ENCODE measurements around the gene THRB.

The THRB gene

DNA sequence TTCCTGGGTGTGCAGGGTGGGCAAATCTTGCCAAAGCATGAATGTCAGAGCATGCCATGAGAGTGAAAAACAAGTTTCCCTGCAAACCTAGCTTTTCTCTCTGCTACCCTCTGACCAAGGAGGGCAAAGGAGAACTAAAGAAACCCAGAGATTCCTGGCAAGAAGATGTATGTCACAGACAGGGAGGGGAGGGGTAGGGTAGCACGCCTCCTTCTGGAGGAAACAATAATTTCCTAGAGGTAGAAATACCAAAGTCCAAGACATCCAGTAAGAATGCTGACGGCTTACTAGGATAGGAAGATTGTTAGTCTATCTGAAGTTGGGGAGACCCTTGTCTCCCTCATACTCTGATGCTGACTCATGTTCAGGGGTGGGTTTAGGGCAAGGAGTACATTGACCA is 345.6 kb downstream of the THRB start:
- no peak for DNase-seq (ENCODE audit: low read depth in 2 of 2)

DNA sequence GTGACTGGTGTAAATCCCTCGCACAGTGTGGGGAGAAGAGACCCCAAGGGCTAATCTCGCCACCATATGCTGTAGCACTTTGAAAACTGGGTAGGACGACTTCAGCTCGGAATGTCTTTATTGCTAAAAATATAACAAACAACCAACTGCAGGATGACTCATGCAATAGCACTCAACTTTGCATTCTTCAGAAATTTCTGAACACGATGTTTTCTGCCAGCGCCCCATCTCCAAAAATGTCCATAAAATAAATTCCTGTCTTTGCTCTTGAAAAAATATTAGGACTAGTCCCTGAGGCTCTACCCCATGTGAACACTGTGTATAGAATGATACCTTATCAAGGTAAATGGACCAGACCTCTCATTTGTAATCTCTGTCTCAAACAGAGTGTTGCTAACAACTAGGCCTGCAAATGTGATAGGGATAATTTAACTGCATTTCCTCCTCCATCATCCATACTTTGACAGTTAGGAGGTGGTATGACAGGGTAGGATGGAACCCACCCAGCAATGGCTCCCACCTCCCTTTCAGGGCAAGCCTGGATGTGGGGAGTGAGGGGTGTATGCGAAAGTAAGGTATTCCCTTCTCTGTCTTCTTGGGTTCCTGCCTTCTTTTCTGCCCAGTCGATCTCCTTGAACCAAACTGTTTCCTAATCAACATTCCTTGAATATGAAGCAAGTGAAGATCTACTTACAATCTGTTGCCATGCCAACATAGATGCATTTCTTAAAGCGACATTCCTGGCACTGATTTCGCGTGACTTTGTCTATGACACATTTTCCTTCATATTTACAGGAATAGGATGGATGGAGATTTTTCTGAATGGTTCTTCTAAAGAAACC is 348.4 kb downstream of the THRB start:
- DNase-seq (ENCODE audit: low read depth in 2 of 2): peak; percentile 86

DNA sequence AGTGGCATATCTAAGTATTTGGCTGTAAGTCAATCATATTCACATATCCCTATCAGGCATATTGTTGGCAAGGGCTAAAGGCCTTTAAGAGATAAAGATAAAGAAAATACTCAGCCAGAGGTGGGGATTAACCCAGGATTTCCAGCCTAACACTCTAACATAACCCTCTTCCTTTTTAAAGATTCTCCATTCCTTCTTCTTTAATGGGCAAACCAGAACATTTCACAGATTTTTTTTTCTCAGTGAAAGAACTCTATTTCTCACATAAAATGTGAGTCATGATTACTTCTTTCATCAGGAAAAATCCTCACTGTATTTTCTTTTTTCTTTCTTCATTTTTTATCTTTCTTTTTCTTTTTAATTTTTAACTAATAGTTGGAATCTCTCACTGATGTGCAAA is 349.2 kb downstream of the THRB start:
- DNase-seq (ENCODE audit: low read depth in 2 of 2): no peak

- DNase-seq (ENCODE audit: low read depth in 2 of 2): no peak
Observed at GRCh38 chr3:24142127-24142526, 352.5 kb downstream of the THRB start.

DNA sequence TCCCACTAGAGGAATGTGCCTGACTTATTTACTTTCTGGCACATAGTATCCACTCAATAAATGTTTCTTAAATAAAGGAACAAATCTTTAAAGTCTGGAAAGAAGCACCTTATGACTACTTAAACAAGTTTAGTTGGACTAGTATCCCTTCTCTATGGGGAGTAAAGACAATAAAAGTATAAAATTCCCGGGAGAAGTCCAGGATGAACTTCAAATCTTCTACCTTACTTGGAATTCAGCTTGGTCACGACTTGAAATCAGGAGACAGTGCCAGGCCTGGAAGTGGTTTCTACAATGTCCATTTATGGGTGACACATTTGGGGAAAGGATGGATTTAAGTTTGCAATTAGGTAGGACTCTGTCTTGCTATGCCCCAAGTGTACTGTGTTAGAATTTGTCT is 353.1 kb downstream of the THRB start:
- no peak for DNase-seq (ENCODE audit: low read depth in 2 of 2)

DNA sequence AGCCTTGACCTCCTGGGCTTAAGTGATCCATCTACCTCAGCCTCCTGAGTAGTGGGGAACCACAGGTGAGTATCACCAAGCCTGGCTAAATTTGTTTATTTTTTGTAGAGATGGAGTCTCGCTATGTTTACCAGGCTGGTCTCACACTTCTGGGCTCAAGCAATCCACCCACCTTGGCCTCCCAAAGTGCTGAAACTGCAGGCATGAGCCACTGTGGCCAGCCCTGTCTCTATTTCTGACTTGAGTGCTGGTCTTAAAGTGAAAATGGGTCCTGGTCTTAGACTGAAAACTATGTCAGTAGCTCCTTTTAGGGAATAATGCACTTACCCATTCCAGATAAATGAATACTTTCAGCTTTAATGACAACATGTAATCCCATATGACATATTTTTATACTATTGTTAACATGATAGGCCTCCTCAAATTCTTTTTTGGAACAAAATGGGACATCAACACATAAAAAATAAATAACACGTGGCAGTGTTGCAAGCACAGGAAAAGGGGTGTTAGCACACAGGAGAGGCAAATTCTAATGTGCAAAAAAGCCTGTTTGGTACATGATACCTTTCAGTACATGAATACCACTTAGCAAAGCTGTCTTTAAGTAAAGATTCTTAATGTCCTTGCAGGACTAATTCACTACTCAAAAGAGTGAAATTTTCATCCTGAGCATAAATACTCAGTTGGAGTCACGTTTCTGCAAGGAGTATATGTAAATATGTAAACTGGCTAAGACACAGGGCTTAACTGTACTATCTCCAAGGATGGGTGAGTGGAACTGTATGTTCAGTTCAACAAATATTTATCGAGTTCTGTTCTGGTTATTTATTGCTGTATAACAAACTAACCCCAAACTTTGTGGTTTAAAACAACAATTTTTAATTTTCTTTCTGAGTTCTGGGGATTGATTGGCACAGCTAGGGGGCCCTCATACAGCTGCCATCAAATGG is 354.9 kb downstream of the THRB start:
- no peak for DNase-seq (ENCODE audit: low read depth in 2 of 2)

DNA sequence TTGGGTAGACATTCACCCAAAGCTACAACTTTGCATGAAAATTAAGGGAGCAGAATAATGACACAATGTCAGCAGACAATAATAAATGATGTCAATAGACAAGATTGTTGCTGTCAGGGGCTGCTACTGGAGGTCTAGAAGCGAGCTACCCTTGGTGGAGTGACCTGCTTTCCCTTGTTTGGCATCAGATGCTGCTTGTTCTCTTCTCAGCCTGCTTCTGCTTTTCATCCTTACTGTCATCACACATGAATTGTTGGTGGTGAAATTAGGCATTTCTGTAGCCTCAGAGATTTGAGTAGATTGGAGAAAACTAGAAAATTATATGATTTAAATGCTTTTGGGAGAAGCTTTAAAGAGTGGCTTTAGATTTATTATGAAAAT is 355.8 kb downstream of the THRB start:
- no peak for DNase-seq (ENCODE audit: low read depth in 2 of 2)

- no peak for DNase-seq (ENCODE audit: low read depth in 2 of 2)
Observed at GRCh38 chr3:24137958-24138875, 356.4 kb downstream of the THRB start.

- no peak for DNase-seq (ENCODE audit: low read depth in 2 of 2)
Observed at GRCh38 chr3:24137334-24137733, 357.3 kb downstream of the THRB start.

DNA sequence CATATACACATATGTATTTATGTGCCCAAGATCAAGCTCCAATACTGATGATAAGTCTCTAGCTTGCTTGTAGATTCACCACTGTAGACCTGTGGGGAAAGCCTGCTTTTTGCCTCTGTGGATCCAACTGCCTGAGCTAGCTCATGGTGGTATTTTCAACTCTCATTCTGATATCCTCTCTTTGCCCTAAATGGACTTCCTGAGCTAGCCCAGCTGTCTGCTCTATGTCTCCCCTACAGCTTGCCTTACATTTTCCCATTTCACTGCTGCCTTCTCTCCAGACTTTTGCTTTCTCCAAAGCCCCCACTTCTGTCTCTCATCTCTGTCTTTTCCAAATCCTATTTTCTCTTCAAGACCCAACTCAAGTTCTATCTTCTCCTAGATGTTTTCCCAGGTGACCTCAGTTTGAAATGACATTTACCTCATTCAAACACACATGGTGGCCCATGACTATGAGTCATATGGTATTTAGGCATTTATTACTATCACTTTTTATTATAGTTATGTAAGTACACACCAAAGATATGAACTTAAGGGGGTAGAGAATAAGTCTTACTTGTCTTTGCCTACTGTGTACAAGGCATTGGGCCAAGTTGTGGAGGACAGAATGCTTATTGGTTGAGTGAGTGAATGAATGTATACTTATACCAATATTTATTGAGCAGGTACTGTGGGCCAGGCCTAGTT is 357.9 kb downstream of the THRB start:
- no peak for DNase-seq (ENCODE audit: low read depth in 2 of 2)

DNA sequence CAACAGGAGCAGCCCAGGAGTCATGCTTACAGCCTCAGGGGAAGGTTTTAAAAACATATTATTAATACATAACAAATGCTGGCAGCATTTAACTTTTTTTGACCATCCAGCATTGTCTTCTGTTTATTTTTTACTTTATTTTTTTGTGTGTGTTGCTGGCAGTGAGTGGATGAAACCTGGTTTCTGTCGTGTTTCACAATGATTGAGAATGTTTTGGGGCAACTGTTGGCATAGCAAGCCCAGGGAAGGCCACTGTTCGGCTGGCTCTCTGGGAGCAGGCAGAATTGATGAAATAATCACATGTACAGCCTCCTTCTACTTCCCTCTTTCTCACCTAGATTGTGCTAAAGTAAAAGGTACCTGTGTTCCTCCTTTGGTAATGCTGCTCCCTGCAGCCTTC is 359.4 kb downstream of the THRB start:
- DNase-seq (ENCODE audit: low read depth in 2 of 2): no peak

DNA sequence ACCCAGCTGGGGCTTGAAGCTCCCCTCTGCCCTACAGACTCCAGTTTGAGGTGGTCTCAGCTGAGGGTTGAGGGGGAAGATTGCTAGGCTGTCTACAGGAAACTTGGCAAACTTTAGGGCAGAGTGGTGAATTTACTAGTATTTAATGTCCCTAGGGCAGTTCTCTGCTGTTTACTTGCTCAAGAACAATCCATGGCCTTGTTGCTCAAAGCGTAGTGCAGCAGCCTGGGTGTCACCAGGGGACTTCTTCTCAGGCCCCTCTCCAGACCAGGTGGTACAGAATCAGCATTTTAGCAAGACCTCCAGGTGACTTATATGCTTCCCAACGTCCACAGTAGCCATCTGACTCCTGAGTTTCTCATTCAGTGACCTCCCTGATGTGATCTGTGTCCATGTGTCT is 360.7 kb downstream of the THRB start:
- DNase-seq (ENCODE audit: low read depth in 2 of 2): no peak

DNA sequence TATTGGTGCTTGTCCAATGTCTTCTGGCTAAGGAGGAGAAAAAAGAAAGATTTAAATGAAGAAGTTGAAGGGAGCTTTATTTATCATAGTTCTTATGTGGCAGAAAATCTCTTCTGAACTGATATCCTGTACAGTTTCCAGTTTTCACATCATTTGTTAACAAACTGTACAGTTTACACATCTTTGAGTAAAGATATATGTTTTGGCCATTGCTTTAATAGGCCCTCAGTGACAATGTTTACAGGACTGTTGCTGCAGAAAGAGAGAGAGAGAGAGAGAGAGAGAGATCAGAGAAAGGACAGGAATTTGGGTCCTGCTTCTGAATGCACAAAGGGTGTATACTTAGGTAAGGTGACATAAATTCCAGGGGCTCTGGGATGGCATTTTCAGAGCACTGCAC is 361.2 kb downstream of the THRB start:
- DNase-seq (ENCODE audit: low read depth in 2 of 2): no peak

DNA sequence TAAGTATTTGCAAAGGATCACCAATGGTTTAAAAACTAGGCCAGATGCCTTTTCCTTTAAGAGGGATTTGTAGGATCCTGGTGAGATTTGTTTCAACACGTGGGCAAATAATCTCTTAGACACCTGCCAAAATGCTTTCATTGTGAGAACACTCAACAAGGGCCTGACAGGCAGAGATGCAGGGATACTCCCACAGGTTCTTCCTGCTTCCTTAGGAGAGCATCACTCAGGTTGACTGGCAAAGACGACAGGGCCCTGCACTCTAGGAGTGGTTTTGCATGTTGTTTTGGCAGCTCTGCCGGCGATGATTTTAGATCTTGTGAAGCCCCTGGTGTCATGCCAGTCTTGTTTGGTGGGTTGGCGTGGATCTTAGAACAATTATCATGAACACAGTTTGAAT is 365.1 kb downstream of the THRB start:
- no peak for DNase-seq (ENCODE audit: low read depth in 2 of 2)

- DNase-seq (ENCODE audit: low read depth in 2 of 2): peak; percentile 83
Observed at GRCh38 chr3:24128199-24129005, 366.2 kb downstream of the THRB start.

GRCh38 chr3:24123596-24123995 is 371.1 kb downstream of the THRB start:
- DNase-seq (ENCODE audit: low read depth in 2 of 2): peak; percentile 43 to 48

DNA sequence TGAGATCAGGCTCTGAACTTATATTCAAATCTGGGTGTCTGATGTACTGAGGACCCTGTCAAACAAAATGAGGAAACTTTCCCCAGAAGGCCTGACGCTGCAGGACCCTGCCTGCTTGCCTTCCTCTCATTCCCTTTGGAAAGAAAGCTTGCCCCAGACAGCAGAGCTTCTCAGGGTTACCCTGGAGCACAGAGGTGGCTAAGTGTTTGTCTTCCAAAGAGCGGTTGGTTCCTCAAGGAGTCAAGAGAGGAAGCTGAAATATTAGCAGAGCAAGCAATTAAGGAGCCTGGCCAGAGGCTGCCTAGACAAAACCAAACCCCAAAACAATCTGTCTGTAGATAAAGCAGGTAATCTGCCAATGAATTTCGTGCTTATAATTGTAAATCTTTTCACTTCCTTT is 374.2 kb downstream of the THRB start:
- no peak for DNase-seq (ENCODE audit: low read depth in 2 of 2)

- peak in 1 of 2 experiments; percentile 23 for DNase-seq (ENCODE audit: low read depth in 2 of 2)
Observed at GRCh38 chr3:24119321-24119751, 375.3 kb downstream of the THRB start.

DNA sequence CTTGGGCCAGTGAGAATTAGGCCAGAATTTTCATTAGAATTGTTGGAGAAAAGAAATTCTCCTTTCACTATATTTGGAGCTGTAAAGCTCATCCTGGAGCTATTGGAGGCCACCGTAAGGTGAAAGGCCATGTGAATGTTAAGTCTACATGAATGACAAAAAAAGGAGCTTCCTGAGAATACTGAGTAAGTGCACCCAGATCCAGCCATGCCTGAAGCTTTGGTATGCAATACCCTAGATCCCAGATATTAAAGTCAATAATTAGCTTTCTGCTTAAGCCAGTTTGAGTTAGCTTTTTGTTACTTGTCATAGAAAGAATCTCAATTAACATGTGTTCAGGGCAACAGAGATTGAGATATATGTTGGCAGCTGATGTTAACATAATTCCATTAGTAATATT is 377.1 kb downstream of the THRB start:
- DNase-seq (ENCODE audit: low read depth in 2 of 2): no peak

- DNase-seq (ENCODE audit: low read depth in 2 of 2): no peak
Observed at GRCh38 chr3:24111711-24112110, 382.9 kb downstream of the THRB start.
